Esophagus muscularis mucosa (tissue), 4 donors: Measurements from ENCODE around the gene C16orf54. TPM values are rescaled to one million over a fixed set of nuclear protein-coding genes. Genes with fewer than 3 reads are reported as not detected.
"Not testable (repeated sequence)": the region's sequence is repeated elsewhere in the genome, so short reads cannot be mapped to it uniquely, and the experiment has no call there.

Experiments
- DNase-seq: peaks from one replicate; pipeline ENCODE4 v3.0.0-alpha.2; 2017; ENCODE audit errors: extremely low spot score
- H3K27ac ChIP-seq, 4 donors: fragments of 200-600 bp; sonication (generic); replicated peaks in 1 of 4; 1 replicate in 3 of 4; 2 replicates in 1 of 4; pipeline ENCODE4 v1.5.1; 2016 to 2019; ENCODE audit warnings: mild to moderate bottlenecking in 1 of 4
- H3K27me3 ChIP-seq, 4 donors: fragments of 200-600 bp; sonication (generic); one replicate each; pipeline versions ENCODE4 v1.5.1 to v1.6.0; 2016 to 2019
- H3K36me3 ChIP-seq, 4 donors: fragments of 200-600 bp; sonication (generic); one replicate each; pipeline ENCODE4 v1.5.1; 2016 to 2019
- H3K4me1 ChIP-seq, 4 donors: fragments of 200-600 bp; sonication (generic); one replicate each; pipeline ENCODE4 v1.5.1; 2016 to 2019
- H3K4me3 ChIP-seq, 4 donors: fragments of 200-600 bp; sonication (generic); 1 replicate in 2 of 4; 2 replicates in 2 of 4; pipeline ENCODE4 v1.5.1; 2016 to 2019; ENCODE audit warnings: mild to moderate bottlenecking in 4 of 4, moderate library complexity in 1 of 4
- H3K9me3 ChIP-seq, 4 donors: fragments of 200-600 bp; sonication (generic); 1 replicate in 3 of 4; 2 replicates in 1 of 4; pipeline ENCODE4 v1.5.1; 2016 to 2019
- CTCF ChIP-seq, 3 experiments: fragments of 200-600 bp in 2 of 3; fragments of 450-650 bp in 1 of 3; sonication (generic) in 2 of 3; IDR thresholded peaks; one replicate each; pipeline ENCODE4 v1.5.1; 2017 to 2019; ENCODE audit warnings: antibody characterized with exemption in 3 of 3, mild to moderate bottlenecking in 2 of 3, moderate library complexity in 1 of 3
- EP300 ChIP-seq: sonication (generic); formaldehyde crosslinking; IDR thresholded peaks from one replicate; pipeline ENCODE4 v1.6.1; 2017; ENCODE audit warnings: antibody characterized with exemption
- POLR2A ChIP-seq: fragments of 450-650 bp; IDR thresholded peaks from one replicate; pipeline ENCODE4 v1.6.1; 2017; ENCODE audit warnings: antibody characterized with exemption, moderate library complexity, mild to moderate bottlenecking, low read depth
- POLR2AphosphoS5 ChIP-seq, 2 donors: sonication (generic); formaldehyde crosslinking; IDR thresholded peaks; one replicate each; pipeline ENCODE4 v1.6.1; 2017; ENCODE audit warnings: antibody characterized with exemption in 2 of 2
- WGBS: methylation state at CpG from one replicate; pipeline ENCODE4 v1.1.5; 2018; 5-methylcytosine and 5-hydroxymethylcytosine counted together
- intact Hi-C: fragments of 100-400 bp; cut with DNase I; formaldehyde crosslinking; loops from one replicate; pipeline ENCODE4 v1.15.1; 2023
- total RNA-seq, 4 donors: library from RNA; depleted of rRNA; stranded (reverse); fragments of >200 nt; gene quantifications; one replicate each; pipeline versions ENCODE4 v1.1.0 to v1.2.1, GENCODE V29; 2016

The C16orf54 gene
- total RNA-seq, 4 donors from 2014 or later = 1.3 to 2.5 (median 1.8) TPM

GRCh38 chr16:29694384-29695195, 51.2 kb downstream of the C16orf54 start:
- Histone ChIP-seq H3K36me3 (no peaks in the 10 kb centered on the region), H3K27me3 (no peaks in the 10 kb centered on the region), H3K27ac (no peak overlapping the region), H3K4me1 (no peaks in the 10 kb centered on the region), H3K9me3 (no peaks in the 10 kb centered on the region), H3K4me3 (no peak overlapping the region)
- TF ChIP-seq CTCF (IDR thresholded peaks at IDR 0.05) (no peak), EP300 (no peak), POLR2AphosphoS5 (IDR thresholded peaks at IDR 0.05) (no peak), POLR2A (no peak)
- intact Hi-C loops = no loop called here
- 87% methylated on average over 25 of the region's 41 CpGs for WGBS
- no peak for DNase-seq

DNA sequence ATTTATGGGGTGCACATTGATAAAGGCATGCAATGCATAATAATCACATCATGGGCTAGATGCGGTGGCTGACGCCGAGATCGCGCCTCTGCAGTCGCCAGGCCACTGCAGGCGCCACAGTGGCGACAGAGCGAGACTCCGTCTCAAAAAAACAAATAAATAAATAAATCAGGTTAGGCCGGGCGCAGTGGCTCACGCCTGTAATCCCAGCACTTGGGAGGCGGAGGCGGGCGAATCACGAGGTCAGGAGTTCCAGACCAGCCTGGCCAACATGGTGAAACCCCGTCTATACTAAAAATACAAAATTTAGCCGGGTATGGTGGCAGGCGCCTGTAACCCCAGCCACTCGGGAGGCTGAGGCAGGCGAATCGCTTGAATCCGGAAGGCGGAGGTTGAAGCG, 53.2 kb downstream of the C16orf54 start:
- WGBS = 99% methylated on average over 26 of the region's 26 CpGs
- intact Hi-C loops, H3K27ac ChIP-seq, DNase-seq, H3K4me1 ChIP-seq, H3K9me3 ChIP-seq, H3K4me3 ChIP-seq, H3K36me3 ChIP-seq, H3K27me3 ChIP-seq: not testable (repeated sequence)

Other genes starting within 250 kb of the C16orf54 start
- 10 to 100 TPM; 16.0 to 50.7 (median 19.7) TPM for gene NPIPB12, start 239.6 kb downstream of the C16orf54 start, total RNA-seq
- 1 to 10 TPM; 1.1 to 4.2 (median 2.6) TPM for gene SPN, start 82.7 kb downstream of the C16orf54 start, total RNA-seq
- 1 to 10 TPM; 1.7 to 5.1 (median 2.7) TPM for gene QPRT, start 66.8 kb downstream of the C16orf54 start, total RNA-seq
- gene ZG16, start 32.3 kb upstream of the C16orf54 start, total RNA-seq = under 1 TPM in 1 of 4 donors, not detected in 3; 0.23 TPM
- gene KIF22, start 44.8 kb upstream of the C16orf54 start, total RNA-seq = 10 to 100 TPM; 10.8 to 12.3 (median 11.8) TPM
- 100 to 1,000 TPM; 120 to 284 (median 158) TPM for gene MAZ, start 60.5 kb upstream of the C16orf54 start, total RNA-seq
- 10 to 100 TPM in 1 of 4 donors, 1 to 10 TPM in 3; 3.6 to 11.2 (median 6.7) TPM for gene PRRT2, start 66.2 kb upstream of the C16orf54 start, total RNA-seq
- gene PAGR1, start 70.2 kb upstream of the C16orf54 start, total RNA-seq = 10 to 100 TPM; 20.9 to 26.9 (median 26.5) TPM
- gene MVP, start 74.5 kb upstream of the C16orf54 start, total RNA-seq = 100 to 1,000 TPM; 101 to 156 (median 123) TPM
- 100 to 1,000 TPM; 105 to 178 (median 141) TPM for gene CDIPT, start 117.2 kb upstream of the C16orf54 start, total RNA-seq
- gene SEZ6L2, start 153.6 kb upstream of the C16orf54 start, total RNA-seq = 1 to 10 TPM in 2 of 4 donors, under 1 TPM in 2; 0.84 to 7.9 (median 1.0) TPM
- under 1 TPM in 1 of 4 donors, not detected in 3; 0.33 TPM for gene ASPHD1, start 154.5 kb upstream of the C16orf54 start, total RNA-seq
- 10 to 100 TPM; 14.4 to 25.7 (median 18.8) TPM for gene KCTD13, start 180.2 kb upstream of the C16orf54 start, total RNA-seq
- 100 to 1,000 TPM in 3 of 4 donors, 10 to 100 TPM in 1; 96.8 to 114 (median 105) TPM for gene TMEM219, start 216.1 kb upstream of the C16orf54 start, total RNA-seq
- gene TAOK2, start 227.9 kb upstream of the C16orf54 start, total RNA-seq = 10 to 100 TPM; 40.9 to 63.6 (median 51.4) TPM
- gene HIRIP3, start 249.6 kb upstream of the C16orf54 start, total RNA-seq = 10 to 100 TPM; 20.8 to 39.4 (median 22.1) TPM